Stimulated activated CD4-positive, alpha-beta T cell treated with anti-CD3 and anti-CD28 coated beads, Interleukin-4, amount 100 ng/mL, for 1 hour (primary cell): ENCODE measurements around the gene PAK1IP1.
"Not testable (repeated sequence)": the region's sequence is repeated elsewhere in the genome, so short reads cannot be mapped to it uniquely, and the experiment has no call there.

Source experiments
- DNase-seq: peaks from one replicate; pipeline ENCODE4 v3.0.0-alpha.2; 2020

The PAK1IP1 gene, protein sequence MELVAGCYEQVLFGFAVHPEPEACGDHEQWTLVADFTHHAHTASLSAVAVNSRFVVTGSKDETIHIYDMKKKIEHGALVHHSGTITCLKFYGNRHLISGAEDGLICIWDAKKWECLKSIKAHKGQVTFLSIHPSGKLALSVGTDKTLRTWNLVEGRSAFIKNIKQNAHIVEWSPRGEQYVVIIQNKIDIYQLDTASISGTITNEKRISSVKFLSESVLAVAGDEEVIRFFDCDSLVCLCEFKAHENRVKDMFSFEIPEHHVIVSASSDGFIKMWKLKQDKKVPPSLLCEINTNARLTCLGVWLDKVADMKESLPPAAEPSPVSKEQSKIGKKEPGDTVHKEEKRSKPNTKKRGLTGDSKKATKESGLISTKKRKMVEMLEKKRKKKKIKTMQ

DNA sequence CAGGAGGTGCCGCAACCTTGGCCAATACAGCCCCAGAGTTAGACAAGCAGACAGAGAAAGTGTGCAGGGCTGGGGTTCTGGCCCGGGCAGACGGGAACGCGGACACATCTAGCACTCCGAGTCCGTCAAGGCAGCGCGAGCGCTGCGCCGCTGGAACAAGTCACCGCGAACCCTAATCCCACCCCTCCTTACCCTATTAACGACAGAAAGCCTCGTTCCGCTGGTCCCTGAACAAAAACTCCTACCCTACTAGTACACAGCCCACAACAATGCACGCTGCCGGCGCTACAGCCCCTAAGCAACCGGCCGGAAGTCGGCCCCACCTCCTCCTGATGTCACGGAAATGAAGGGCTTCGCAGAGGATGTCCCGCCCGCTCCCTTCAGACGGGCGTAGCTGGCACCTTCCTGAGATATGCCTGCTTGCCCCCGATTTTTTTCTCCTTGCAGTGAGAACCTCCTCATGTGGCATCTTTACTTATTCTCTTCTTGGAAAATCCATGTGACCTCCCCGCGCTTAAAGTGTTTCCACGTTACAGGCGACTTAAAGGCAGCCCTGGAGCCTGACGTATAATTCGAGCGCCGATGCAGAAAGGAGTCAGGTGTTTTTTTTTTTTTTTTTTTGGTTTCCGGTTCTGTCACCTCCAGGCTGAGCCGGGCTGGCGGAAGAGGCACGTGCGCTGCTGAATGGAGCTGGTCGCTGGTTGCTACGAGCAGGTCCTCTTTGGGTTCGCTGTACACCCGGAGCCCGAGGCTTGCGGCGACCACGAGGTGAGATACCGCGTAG lies at the start of gene PAK1IP1, which contains the start of gene C6orf52:
PAK1IP1 (plus strand) TSS at position 671 of the 784 bp plus-strand sequence; CDS start at position 685, 14 bp downstream.
C6orf52 (minus strand) TSS at position 315 of the 784 bp plus-strand sequence. CDS start 7,066 bp downstream, outside the sequence.
- DNase-seq = peak; percentile 89

DNA sequence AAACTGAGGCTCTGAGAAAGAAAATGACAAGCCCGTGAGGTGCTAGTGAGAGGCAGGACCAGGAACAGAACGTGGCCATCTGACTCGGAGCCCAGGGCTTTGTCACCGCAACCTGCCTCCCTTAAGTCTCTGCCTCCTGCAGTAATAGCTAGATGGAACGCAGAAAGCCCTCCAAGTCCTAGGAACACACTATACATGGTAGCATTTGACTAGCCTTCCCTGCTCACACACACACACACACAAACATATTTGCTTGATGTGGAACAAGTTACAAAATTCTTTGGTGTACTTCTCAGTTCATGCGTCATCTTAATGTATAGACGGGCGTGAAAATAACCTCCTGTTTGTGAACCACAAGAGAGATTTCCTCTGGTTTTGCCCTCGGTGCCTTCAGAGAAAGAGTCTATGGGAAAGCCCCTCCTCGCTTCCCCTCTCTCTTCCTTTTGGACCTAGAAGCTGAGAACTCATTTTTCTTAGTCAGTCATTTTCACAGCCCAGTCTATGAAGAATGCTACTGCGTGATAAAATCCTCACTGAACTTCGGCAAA lies 39.2 kb upstream of the PAK1IP1 start:
- DNase-seq = no peak

DNA sequence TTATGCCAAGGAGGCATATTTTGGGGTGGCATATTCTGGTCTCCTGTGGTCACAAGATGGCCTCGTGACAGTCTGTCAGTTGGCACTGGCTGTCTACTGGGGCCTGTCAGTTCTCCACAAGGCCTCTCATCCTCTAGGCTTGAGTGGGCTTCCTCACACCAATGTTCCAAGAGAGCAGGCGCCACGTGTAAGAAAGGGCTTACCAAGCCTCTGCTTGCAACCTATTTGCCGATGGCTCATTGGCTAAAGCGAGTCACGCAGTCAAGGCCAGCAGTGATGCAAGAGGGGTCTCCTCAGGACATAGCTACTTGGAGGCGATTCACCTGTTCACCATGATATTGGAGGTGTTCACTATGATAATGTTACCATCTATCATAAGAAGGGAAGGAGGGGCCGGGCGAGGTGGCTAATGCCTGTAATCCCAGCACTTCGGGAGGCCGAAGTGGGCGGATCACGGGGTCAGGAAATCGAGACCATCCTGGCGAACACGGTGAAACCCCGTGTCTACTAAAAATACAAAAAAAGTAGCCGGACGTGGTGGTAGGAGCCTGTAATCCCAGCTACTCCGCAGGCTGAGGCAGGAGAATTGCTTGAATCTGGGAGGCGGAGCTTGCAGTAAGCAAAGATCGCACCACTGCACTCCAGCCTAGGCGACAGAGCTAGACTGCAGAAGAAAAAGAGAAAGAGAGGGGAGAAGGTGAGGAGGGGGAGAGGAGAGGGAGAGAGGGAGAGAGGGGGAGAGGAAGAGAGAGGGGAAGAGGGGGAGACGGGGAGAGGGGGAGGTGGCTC lies 35.7 kb upstream of the PAK1IP1 start:
- no peak for DNase-seq

DNA sequence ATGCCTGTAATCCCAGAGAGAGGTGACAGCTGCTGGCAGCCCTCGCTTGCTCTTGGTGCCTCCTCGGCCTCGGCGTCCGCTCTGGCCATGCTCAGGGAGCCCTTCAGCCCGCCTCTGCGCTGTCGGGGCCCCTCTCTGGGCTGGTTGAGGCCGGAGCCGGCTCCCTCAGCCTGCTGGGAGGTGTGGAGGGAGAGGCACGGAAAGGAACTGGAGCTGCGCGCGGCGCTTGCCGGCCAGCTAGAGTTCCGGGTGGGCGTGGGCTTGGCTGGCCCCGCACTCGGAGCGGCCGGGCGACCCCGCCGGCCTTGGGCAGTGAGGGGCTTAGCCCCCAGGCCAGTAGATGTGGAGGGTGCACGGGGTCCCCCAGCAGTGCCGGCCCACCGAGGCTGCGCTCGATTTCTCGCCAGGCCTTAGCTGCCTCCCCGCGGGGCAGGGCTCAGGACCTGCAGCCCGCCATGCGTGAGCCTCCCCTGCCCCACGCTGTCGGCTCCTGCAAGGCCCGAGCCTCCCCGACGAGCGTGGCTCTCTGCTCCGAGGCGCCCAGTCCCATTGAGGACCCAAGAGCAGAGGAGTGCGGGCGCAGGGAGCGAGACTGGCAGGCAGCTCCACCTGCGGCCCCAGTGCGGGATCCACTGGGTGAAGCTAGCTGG lies 34.9 kb upstream of the PAK1IP1 start:
- DNase-seq = no peak

DNA sequence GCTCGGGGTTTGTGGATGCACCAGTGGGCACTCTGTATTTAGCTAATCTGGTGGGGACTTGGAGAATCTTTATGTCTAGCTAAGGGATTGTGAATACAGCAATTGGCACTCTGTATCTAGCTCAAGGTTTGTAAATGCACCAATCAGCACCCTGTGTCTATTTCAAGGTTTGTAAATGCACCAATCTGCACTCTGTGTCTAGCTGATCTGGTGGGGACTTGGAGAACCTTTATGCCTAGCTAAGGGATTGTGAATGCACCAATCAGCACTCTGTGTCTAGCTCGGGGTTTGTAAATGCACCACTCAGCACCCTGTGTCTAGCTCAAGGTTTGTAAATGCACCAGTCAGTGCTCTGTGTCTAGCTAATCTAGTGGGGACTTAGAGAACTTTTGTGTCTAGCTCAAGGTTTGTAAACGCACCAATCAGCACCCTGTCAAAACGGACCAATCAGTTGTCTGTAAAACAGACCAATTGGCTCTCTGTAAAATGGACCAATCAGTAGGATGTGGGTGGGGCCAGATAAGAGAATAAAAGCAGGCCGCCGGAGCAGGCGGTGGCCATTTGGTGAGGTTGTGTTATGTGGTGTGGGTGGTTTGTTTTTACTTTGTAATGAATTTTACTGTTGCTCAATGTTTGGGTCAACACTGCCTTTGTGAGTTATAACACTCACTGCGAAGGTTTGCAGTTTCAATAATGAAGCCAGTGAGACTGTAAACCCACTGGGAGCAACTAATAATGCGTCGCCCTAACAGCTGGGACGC lies 34.2 kb upstream of the PAK1IP1 start:
- not testable (repeated sequence) for DNase-seq

DNA sequence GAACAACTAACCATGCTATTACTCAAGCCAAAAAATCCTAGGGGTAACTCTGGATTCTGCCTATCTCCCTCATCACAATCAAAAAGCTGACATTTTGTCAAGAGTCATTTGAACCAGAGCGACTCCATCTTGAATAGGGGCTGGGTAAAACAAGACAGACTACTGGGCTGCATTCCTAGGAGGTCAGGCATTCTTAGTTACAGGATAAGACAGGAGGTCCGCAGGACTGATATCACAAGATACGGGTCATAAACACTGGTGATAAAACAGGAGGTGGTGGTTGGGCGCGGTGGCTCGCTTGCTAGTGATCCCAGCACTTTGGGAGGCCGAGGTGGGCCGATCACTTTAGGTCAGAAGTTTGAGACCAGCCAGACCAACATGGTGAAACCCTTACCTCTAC lies 32.6 kb upstream of the PAK1IP1 start:
- DNase-seq = no peak

DNA sequence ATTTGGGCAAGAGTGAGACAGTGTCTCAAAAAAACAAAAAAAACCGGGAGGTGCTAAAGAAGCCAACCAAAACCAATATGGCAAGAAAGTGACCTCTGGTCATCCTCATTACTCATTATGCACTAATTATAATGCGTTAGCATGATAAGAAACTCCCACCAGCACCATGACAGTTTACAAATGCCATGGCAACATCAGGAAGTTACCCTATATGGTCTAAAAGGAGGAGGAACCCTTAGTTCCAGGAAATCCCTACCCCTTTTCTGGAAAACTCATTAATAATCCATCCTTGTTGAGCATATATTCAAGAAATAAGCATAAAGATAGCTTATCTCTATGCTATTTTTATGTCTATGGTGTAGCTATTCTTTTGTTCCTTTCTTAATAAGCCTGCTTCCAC lies 32.0 kb upstream of the PAK1IP1 start:
- DNase-seq = no peak

DNA sequence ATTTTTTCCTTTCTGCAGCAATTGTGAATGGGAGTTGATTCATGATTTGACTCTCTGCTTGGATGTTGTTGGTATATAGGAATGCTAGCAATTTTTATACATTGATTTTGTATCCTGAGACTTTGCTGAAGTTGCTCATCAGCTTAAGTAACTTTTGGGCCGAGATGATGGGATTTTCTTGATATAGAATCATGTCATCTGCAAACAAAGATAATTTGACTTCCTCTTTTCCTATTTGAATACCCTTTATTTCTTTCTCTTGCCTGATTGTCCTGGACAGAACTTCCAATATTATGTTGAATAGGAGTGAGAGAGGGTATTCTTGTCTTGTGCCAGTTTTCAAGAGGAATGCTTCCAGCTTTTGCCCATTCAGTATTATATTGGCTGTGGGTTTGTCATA lies 29.2 kb upstream of the PAK1IP1 start:
- DNase-seq = not testable (repeated sequence)

DNA sequence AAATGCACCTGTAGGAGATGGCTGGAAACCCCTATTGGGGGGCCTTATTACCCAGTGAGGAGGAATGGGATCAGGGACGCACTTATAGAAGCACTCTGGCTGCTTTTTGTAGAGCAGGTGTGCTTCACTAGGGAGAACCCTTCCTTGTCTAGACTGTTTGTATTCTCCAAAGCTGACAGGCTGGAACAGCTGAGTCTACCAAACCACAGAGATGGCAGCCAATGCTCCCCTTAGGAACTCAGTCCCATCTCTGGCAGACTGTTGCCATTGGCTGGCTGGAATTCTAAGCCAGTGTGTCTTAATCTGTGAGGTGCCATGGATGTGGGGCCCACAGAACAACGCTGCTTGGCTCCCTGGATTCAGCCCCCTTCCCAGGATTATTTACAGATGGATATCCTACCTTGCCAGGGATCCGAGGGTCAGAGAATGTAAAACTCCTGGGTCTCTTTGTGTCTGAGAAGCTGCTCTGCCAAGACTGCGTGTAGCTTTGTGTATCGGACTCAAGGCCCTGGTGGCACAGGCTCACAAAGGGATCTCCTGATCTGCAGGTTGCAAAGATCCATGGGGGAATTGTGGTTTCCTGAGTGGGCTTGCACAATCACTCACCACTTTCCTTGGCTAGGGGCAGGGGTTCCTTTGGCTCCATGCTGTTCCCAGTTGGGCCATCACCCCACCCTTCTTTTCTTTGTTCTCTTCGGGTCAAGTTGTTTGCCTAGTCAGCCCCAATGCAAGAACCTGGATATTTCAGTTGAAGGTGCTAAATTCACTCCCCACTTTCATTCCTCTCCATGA lies 26.4 kb upstream of the PAK1IP1 start:
- no peak for DNase-seq

DNA sequence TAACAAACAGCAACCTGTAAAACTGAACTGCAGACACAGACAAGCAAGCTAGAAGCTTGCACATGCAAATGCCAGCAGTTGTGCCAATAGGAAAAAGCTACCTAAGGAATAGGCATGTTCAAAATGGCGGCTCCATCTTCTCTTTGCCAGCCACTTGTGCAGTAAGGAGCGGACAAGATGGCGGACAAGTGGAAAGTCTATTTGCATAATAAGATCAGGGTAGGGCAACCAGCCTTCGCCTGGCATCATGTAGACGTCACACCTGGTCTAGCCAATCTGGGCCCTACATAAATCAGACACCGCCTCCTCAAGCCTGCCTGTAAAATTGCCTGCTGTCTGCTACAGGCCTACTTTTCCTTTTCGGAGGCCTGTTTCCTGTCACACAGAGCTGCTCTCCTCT lies 18.4 kb upstream of the PAK1IP1 start:
- no peak for DNase-seq

DNA sequence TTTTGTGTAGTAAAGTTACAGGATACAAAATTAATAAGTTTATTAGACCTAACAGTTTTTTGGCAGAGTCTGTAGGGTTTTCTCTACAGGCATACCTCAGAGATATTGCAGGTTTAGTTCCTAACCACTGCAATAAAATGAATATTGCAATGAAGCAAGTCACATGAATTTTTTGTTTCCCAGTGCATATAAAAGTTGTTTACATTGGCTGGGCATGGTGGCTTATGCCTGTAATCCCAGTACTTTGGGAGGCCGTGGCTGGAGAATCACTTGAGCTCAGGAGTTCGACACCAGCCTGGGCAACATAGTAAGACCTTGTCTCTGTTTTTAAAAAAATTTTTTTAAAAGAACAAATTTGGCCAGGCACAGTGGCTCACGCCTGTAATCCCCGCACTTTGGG lies 16.3 kb upstream of the PAK1IP1 start:
- DNase-seq = no peak

DNA sequence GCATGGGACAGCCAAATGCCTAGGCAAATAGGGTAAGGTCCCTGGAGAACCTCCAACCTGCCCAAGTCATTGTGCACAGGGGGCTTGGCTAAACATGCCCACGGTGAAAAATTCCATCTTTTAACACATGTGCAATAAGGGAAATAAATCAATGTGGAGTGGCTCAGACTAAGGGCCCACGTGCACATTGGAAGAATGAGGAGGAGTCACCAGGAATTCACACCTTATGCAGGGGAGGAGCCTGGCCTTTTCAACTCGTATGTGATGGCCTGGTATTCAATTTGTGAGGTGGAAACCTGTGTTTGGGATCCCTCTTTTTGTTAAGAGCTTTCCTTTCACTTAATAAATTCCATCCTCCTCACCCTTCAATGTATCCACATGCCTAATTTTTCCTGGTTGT lies 13.0 kb upstream of the PAK1IP1 start:
- DNase-seq = no peak

DNA sequence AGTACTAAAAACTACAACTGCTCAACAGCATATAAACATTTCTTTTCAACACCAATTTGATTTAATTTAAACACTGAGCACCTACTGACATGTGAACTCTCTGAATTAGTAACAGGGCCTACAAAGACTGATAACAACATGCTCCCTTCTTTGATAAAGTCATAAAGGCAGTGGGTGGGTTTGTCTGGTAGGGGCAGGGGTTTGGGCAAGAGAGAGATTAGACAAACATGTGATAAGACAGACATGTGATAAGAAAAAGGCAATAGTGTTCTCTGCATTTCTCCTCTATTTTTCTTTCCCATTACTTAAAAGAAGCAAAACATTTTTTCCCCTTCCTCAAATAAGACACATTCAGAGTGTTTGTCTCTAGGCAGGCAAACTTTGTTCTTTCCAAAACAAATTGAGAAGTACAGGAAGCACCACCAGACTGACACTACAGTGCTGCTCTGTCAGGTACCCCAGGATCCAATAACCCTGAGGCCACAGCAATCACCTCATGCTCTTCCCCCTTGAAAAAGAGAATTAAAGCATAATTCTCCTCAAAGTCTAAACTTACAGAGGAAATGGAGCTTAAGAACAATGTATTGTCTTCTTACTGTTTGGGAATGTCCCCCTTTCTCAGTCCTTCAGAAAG lies 12.3 kb upstream of the PAK1IP1 start:
- no peak for DNase-seq

DNA sequence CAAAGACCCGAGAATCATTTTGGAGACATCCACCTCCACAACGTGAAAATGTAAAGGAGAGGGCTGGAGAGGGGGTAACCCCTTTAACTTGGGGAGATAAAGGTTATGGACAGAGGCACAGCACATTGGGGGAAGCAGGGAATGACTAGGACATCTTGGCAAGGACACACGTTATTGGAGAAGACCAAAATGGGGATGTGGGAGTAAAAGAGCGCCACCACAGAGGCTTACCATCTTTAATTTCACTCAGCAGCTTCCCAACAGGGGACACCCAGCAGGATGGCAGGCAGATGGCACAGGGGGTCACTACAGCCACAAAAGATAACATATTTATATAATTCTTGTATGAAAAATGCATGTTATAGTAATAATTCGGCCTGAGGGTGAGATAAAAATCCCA lies 10.2 kb upstream of the PAK1IP1 start:
- DNase-seq = no peak

DNA sequence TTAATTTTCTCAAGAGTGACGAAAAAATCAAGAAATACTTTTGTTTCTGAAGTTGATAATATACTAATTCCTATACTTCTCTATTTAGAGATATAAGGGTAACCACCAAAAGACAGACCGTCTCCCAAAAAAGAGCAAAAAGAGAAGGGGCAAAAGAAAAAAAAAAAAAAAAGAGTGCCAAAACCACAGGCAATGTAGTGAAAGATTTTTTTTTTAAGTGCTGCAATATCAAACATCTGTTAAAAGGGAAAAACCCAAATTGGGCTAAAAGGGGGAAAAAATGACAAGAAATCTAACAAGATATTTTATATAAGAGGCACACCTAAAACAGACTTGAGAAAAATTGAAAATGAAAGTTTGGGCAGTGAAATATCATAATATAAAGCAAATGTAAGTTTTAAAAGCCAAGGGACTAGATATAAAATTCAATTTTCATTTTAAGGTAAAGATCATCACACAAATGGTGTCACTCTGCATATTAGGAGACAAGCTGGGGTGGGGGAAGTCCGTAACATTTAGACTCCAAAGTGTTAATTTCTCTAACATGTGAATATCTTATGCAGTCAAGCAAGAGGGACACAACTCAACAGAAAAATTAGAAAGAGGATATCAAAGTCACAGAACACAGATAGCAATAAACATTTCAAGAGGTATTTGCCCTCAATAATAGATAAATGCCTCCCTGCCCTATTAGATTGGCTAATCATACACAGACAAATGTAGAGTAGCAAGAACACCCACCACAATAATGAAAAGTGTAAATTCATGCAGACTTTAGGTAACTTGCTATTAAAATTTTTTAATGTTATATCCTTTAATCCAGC lies 9.5 kb upstream of the PAK1IP1 start:
- no peak for DNase-seq

DNA sequence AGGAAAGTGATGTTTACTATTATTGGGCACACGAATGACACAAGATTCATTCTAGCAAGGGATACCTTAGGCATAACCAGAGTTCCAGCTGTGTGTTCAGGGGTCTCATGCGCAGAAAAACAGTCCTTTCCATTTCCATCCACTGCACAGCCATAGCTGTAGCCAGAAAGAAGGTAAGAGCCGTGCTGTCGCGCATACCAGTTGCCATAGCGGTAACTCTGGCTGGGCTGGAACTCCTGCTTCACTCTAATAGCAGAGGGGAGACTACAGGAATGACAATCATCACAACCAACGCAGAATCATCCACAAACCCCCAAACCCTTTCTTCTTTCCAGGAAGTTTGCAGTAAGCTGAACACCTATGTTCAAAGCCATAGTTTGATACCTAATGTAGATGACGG lies 7.9 kb upstream of the PAK1IP1 start:
- DNase-seq = no peak

DNA sequence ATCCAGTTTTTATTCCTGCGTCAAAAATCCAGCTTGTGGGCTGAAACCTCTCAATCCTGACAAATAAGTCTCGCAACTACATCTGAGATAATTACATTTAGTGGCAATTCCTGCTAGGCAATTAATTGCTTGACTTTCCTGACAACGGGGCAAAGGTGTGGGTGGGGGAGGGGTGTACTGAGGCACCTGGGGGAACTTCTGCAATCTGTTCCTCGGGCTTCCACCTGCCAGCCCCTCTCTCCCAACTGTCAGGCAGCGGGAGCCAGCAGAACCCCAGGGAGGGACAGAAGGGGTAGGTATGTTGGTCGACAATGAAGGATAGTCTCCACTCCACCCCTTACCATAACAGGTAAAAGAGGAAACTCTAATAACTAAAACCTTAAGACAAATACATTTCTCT lies 7.2 kb upstream of the PAK1IP1 start:
- no peak for DNase-seq

DNA sequence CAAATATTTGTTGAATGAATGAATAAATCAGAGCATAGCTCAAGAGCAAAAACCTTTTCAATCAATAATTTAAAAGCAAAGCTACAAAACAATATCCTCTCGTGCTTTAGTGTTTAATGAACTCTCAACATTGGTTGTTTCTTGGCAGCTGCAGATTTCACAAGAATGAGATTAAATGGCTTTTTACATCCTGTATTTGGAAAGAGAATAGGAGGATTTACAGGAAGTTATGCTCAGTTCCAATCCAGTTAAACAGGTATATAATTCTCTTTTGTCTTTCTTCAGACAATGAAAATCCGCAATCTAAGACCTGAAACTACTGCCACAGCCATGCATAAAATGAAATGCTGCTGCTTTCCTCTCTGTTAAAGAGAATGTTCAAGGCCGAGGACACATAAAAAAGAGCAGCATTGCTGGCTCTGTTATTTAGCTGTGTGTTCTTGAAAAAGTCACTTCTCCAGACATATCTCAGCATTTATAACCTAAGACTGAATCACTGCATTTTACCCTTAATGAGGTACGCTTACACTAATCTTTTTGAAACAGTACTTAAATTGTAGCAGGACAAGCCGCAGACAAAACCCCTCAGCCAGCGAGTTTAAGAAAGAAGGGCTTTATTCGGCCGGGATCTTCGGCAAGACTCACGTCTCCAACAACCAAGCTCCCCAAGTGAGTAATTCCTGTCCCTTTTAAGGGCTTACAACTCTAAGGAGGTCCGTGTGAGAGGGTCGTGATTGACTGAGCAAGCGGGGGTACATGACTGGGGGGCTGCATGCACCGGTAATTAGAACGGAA lies 3.9 kb upstream of the PAK1IP1 start:
- DNase-seq = no peak
